ENCODE results near the gene GNAQ.

The GNAQ gene

GRCh38 chr9:77938163-77938562 lies 93.4 kb downstream of the GNAQ start:
- no peak for DNase-seq

GRCh38 chr9:77935974-77936373 lies 95.6 kb downstream of the GNAQ start:
- no peak for DNase-seq

GRCh38 chr9:77935211-77935610 lies 96.4 kb downstream of the GNAQ start:
- DNase-seq: no peak

DNA sequence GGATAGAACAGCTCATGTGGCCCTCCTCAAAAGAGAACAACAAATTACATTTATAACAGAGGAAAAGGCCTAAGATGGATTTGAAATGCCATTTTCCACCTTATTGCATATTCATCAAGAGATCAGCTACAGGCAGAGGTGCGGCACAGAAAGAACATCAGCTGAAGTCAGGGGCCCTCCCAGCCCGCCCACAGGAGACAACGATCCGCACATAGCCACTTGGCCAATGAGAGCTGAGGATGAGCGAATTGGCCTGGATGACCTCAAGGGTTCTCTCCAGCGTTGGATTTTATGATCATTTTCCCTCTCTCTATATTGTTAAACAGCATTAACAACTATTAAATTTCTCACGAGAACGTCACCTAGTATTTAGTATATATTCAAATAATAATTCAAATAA lies 97.6 kb downstream of the GNAQ start:
- no peak for DNase-seq

DNA sequence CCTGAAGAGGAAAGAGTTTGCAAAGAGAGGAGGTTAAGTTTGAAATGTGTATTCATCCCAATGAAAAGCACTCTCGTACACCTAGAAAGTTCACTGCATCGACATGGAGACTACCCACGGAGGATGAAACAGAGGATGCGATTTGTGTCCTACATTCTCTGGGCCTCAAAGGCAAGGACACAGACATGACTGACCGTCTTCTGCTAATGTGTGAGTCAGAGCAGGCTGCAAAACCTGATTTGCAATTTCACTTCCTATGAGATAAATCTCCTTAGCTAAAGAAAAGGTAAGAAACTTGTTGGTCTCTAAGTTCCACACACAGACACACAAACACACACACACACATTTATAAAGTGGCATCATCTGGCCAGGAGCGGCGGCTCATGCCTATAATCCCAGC lies 98.6 kb downstream of the GNAQ start:
- no peak for DNase-seq

DNA sequence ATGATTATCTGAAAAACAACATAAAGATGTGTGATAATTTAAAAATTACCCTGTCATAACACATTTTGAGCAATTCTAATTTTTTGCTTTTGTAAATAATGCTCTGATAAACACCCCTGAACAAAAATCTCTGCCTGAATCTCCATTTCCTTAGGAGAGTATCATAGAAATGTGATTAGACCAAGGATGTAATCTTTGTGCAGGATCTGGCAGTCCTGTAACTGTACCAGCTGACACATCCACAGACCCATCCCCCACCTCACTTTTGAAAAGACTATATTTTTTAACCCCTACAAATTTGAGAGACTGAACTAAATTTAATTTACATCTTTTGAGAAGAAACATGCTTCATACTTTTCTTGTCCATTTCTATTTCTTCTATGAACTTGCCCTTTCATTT lies 101.7 kb downstream of the GNAQ start:
- DNase-seq: no peak

- DNase-seq: no peak
Observed at GRCh38 chr9:77927265-77927664, 104.3 kb downstream of the GNAQ start.

DNA sequence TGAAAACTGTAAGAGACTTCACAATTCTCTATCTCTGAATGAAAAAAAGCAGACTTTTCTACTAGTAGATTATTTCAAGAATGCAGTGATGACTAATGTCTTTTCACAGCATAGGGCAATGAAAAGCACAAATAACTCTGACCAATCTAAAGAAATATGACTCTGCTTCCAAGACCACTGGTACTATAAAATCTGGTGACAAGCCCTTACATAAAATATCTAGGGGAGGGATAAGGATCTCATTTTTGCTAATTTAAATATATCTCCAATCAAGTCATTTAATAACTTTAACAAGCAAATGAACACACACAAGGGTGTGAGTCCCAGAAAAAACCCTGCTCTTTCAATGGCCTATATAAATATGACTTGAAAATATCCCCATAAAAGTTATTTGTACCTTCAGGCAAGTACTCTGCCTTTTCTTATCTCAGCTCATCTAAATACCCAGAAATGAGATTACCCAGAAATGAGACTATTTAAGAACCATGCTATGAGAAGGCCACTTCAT lies 105.2 kb downstream of the GNAQ start:
- no peak for DNase-seq

DNA sequence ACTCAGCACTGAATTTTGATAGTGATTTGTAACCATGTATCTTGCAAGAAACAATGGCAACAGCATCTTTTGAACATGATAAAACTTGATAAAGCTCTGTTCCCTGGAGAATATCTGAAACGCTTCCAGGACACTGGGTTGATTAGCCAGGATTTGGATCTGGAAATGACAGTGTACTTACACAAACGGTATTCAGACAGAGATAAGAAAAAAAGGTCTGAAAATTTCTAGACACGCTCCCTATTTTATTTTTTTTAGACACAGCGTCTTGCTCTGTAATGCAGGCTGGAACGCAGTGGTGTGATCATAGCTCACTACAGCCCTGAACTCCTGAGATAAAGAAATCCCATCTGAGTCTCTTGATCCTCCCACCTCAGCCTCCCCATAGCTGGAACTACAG lies 109.0 kb downstream of the GNAQ start:
- no peak for DNase-seq

DNA sequence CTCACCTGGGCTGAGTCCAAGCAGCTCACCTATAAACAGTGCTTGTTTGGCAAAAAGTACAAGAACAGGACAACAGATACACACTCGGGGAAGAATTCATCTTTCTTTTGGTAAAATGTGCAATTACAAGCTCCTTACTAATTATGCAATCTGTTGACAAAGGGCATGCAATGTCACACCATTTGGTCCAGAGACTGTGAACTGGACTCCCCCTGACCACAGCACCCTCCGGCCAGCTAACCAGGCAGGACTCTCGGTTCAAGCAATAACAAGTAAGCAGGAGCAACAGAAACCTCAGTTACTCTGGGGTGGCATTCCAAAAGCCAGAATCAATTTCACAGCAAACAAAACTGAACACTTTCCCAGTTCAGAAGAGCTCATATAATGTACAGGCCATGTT lies 113.8 kb downstream of the GNAQ start:
- no peak for DNase-seq

GRCh38 chr9:77916820-77917219 lies 114.8 kb downstream of the GNAQ start:
- DNase-seq: no peak

- no peak for DNase-seq
Observed at GRCh38 chr9:77916410-77916819, 115.2 kb downstream of the GNAQ start.

GRCh38 chr9:77915744-77916143 lies 115.9 kb downstream of the GNAQ start:
- DNase-seq: no peak

DNA sequence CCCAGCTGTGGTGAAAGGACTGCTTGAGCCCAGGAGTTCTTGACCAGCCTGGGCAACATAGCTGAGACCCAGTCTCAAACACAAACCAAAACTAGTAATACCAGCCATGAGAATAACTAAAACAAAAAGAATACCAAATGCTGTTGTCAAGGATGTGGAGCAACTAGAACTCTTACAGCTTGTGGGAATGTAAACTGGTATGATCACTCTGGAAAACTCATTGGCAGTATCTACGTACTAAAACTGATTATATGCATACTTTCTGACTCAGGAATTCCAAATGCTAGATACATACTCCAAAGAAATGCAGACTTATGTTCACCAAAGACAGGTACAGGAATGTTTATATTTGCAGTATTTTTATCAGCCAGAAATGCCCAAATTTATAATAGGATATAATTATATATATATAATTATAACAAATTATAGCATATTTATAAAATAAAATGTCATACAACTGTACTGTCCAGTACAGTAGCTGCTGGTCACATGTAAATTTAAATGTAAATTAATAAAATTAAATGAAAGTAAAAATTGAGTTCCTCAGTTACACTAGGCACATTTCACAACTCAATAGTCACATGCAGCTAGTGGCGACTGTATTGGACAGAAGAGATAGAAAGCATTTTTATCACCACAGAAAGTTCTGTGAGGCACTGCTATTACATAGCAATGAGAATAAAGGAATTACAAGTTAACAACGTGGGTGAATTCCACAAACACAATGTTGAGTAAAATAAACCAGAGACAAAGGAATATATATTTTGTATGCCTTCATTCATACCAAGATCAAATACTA lies 118.5 kb downstream of the GNAQ start:
- no peak for DNase-seq

GRCh38 chr9:77911928-77912327 lies 119.7 kb downstream of the GNAQ start:
- DNase-seq: no peak

GRCh38 chr9:77910194-77910621 lies 121.4 kb downstream of the GNAQ start:
- DNase-seq: no peak

- DNase-seq: no peak
Observed at GRCh38 chr9:77909306-77909705, 122.3 kb downstream of the GNAQ start.

- DNase-seq: no peak
Observed at GRCh38 chr9:77908293-77908692, 123.3 kb downstream of the GNAQ start.

- no peak for DNase-seq
Observed at GRCh38 chr9:77907585-77907984, 124.0 kb downstream of the GNAQ start.

- DNase-seq: no peak
Observed at GRCh38 chr9:77906991-77907390, 124.6 kb downstream of the GNAQ start.

- no peak for DNase-seq
Observed at GRCh38 chr9:77903666-77904285, 127.8 kb downstream of the GNAQ start.

DNA sequence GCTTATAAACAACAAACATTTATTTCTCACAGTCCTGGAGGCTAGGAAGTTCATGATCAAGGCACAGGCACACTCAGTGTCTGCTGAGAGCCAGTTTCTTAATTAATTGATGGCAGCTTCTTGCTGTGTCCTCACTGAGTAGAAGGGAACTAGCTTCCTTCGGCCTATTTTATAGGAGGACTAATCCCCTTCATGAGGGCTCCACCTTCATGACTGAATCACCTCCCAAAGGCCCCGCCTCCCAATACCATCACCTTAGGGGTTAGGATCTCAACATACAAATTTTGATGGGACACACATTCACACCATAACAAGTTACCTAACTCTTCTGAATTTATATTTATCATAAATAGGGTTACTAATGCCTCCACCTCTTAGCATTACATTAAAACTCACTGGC lies 129.8 kb downstream of the GNAQ start:
- no peak for DNase-seq

- no peak for DNase-seq
Observed at GRCh38 chr9:77901018-77901417, 130.6 kb downstream of the GNAQ start.

DNA sequence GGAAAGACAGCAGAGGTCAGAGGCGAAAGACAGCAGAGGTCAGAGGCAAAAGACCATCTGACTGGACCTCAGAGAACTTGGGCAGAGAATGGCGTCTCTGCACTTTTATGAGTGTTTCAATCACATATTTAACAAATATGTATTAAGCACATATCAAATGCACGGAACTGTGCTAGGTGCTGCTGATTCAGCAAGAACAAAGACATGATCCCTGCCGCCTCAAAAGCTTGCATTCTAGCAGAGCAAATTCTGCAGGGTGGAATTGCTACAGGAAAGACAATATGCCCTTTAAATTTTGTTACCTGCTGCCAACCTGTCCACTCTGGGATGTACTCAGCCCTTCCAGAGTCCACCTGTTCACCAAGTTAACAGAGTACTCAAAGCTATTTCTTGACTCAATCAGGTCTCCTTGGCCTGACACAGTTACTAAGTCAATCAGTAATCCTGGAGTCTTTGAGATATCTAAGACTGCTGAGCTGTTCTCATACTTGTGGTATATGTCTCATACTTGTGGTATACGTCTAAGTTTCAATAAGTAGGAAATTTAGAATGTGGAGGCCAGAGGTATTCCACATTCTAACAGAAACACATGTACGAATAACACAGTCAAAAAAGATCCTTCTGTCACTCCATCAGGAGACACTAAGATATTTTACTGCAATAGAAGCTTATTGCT lies 131.8 kb downstream of the GNAQ start:
- DNase-seq: no peak

Data from femur (tissue), 1 donor.